Neural cell (in vitro differentiated cells): ENCODE data around the gene SLX4IP. TPM values are rescaled to one million over a fixed set of nuclear protein-coding genes. Genes with fewer than 3 reads are reported as not detected.

Experiments
- H2AFZ ChIP-seq: fragments of 200-600, 300-800 bp; sonication (generic), shearing (Covaris generic); 2 replicates; pipeline ENCODE4 v1.6.0; 2014; ENCODE audit warnings: low read depth, mild to moderate bottlenecking, antibody characterized with exemption, low read length, moderate library complexity
- H3F3A ChIP-seq: fragments of 200-600 bp; shearing (Covaris generic); 2 replicates; pipeline ENCODE4 v1.6.1; 2016; ENCODE audit warnings: mild to moderate bottlenecking, moderate library complexity, mixed read lengths, antibody characterized with exemption, low read length; ENCODE audit not compliant: insufficient read depth, poor library complexity, severe bottlenecking
- H3K27ac ChIP-seq: fragments of 200-600, 300-800 bp; sonication (generic), shearing (Covaris generic); 2 replicates; pipeline ENCODE4 v1.5.1; 2014; ENCODE audit warnings: mild to moderate bottlenecking, low read length, moderate library complexity
- H3K27me3 ChIP-seq: fragments of 300-800, 200-600 bp; sonication (generic), shearing (Covaris generic); 2 replicates; pipeline ENCODE4 v1.6.0; 2014; ENCODE audit warnings: mild to moderate bottlenecking, low read depth, low read length, moderate library complexity; ENCODE audit not compliant: insufficient read depth
- H3K36me3 ChIP-seq: fragments of 300-800, 200-600 bp; sonication (generic), shearing (Covaris generic); 2 replicates; pipeline ENCODE4 v1.5.1; 2014; ENCODE audit warnings: mild to moderate bottlenecking, antibody characterized with exemption, low read length, moderate library complexity; ENCODE audit not compliant: insufficient read depth
- H3K4me2 ChIP-seq: fragments of 300-800, 200-600 bp; sonication (generic), shearing (Covaris generic); 2 replicates; pipeline ENCODE4 v1.6.0; 2014; ENCODE audit warnings: mild to moderate bottlenecking, low read length
- H3K4me3 ChIP-seq: fragments of 300-800, 200-600 bp; sonication (generic), shearing (Covaris generic); 2 replicates; pipeline ENCODE4 v1.5.1; 2014; ENCODE audit warnings: mild to moderate bottlenecking, low read length, moderate library complexity
- H3K79me2 ChIP-seq: fragments of 200-600 bp; shearing (Covaris generic); replicated peaks from 2 replicates; pipeline ENCODE4 v1.6.0; 2014; ENCODE audit warnings: mild to moderate bottlenecking, low read length, moderate library complexity; ENCODE audit not compliant: insufficient read depth
- H3K9ac ChIP-seq: fragments of 300-800, 200-600 bp; sonication (generic), shearing (Covaris generic); 2 replicates; pipeline ENCODE4 v1.6.1; 2016; ENCODE audit warnings: mild to moderate bottlenecking, low read length, mixed read lengths
- H3K9me2 ChIP-seq: fragments of 200-600 bp; shearing (Covaris generic); 2 replicates; pipeline ENCODE4 v1.6.1; 2016; ENCODE audit warnings: mild to moderate bottlenecking, low read length, mixed read lengths; ENCODE audit not compliant: insufficient read depth
- H3K9me3 ChIP-seq: fragments of 200-600, 300-800 bp; sonication (generic), shearing (Covaris generic); 2 replicates; pipeline ENCODE4 v1.6.1; 2016; ENCODE audit warnings: mild to moderate bottlenecking, mixed run types, low read length, moderate library complexity, mixed read lengths
- H4K20me1 ChIP-seq: fragments of 200-600 bp; shearing (Covaris generic); 2 replicates; pipeline ENCODE4 v1.6.1; 2016; ENCODE audit warnings: mild to moderate bottlenecking, mixed run types; ENCODE audit not compliant: insufficient read depth
- EP300 ChIP-seq: fragments of 450-650 bp; conservative IDR thresholded peaks from 2 replicates; pipeline ENCODE4 v1.6.1; 2014; ENCODE audit warnings: antibody characterized with exemption, mild to moderate bottlenecking, moderate library complexity; ENCODE audit not compliant: poor library complexity, severe bottlenecking
- EZH2 ChIP-seq: fragments of 200-600, 300-800 bp; shearing (Covaris generic), sonication (generic); IDR thresholded peaks from 2 replicates; pipeline ENCODE4 v1.6.1; 2014; ENCODE audit warnings: antibody characterized with exemption, low read length, borderline replicate concordance, mild to moderate bottlenecking; ENCODE audit not compliant: insufficient read depth, poor library complexity, severe bottlenecking
- MXI1 ChIP-seq: fragments of 450-650 bp; conservative IDR thresholded peaks from 2 replicates; pipeline ENCODE4 v1.6.1; 2014; ENCODE audit warnings: antibody characterized with exemption, mild to moderate bottlenecking; ENCODE audit not compliant: poor library complexity, severe bottlenecking
- POLR2AphosphoS5 ChIP-seq: IDR thresholded peaks from 2 replicates; pipeline ENCODE4 v1.6.1; 2012
- RAD21 ChIP-seq: fragments of 450-650 bp; conservative IDR thresholded peaks from 2 replicates; pipeline ENCODE4 v1.6.1; 2014; ENCODE audit warnings: antibody characterized with exemption, mild to moderate bottlenecking, moderate library complexity
- SMC3 ChIP-seq: fragments of 450-650 bp; conservative IDR thresholded peaks from 2 replicates; pipeline ENCODE4 v1.6.1; 2014; ENCODE audit warnings: antibody characterized with exemption, mild to moderate bottlenecking, moderate library complexity; ENCODE audit not compliant: poor library complexity
- TAF1 ChIP-seq: IDR thresholded peaks from 2 replicates; pipeline ENCODE4 v1.6.1; 2012; ENCODE audit warnings: low read depth
- polyA plus RNA-seq: library from polyadenylated mRNA; depleted of rRNA; stranded (reverse); fragments of >200 nt; gene quantifications from 2 replicates; pipeline ENCODE4 v1.2.3, GENCODE V29; 2014
- TF ChIP-seq, protein P1 (sequence below): fragments of 450-650 bp; IDR thresholded peaks from 2 replicates; pipeline ENCODE4 v1.5.1; 2014; ENCODE audit warnings: antibody characterized with exemption, mild to moderate bottlenecking, moderate library complexity; ENCODE audit not compliant: poor library complexity, severe bottlenecking
- TF ChIP-seq, protein P2 (sequence below): IDR thresholded peaks from 2 replicates; pipeline ENCODE4 v1.6.1; 2012; ENCODE audit warnings: borderline replicate concordance

Gene SLX4IP
- polyA plus RNA-seq, 1 donor from 2014 or later = 6.4 TPM

DNA sequence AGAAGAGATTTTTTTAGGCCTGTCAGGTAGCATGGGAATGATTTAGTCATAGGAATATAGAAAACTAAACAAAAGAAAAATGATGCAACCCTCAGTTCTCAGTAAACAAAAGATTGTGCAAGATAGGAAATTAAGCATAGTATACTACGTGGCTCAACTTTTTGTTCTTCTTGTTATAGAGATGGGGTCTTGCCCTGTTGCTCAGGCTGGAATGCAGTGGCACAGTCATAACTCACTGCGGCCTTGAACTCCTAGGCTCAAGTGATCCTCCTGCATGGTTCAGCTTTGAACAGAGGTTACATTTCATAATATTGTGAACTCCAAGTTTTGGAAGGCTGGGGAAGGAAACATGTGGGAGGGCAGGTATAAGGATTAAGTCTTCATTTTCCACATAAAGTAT lies 28.5 kb downstream of the SLX4IP start:
- Histone ChIP-seq H3K36me3 (no peaks in the 10 kb centered on the region), H3K4me2 (no peak overlapping the region), H3K9me2 (no peaks in the 10 kb centered on the region), H3K79me2 (peaks cover 4% of the 10 kb centered on the region), H4K20me1 (no peaks in the 10 kb centered on the region), H3K27me3 (no peaks in the 10 kb centered on the region), H3K27ac (no peak overlapping the region), H3K9me3 (peaks cover 5% of the 10 kb centered on the region), H3F3A (no peaks in the 10 kb centered on the region), H2AFZ (no peak overlapping the region), H3K4me3 (no peak overlapping the region), H3K9ac (no peak overlapping the region)
- TF ChIP-seq EP300 (no peak), MXI1 (no peak), TAF1 (no peak), RAD21 (no peak), SMC3 (no peak), POLR2AphosphoS5 (no peak), EZH2 (no peak)
- TF ChIP-seq, protein P1, sequence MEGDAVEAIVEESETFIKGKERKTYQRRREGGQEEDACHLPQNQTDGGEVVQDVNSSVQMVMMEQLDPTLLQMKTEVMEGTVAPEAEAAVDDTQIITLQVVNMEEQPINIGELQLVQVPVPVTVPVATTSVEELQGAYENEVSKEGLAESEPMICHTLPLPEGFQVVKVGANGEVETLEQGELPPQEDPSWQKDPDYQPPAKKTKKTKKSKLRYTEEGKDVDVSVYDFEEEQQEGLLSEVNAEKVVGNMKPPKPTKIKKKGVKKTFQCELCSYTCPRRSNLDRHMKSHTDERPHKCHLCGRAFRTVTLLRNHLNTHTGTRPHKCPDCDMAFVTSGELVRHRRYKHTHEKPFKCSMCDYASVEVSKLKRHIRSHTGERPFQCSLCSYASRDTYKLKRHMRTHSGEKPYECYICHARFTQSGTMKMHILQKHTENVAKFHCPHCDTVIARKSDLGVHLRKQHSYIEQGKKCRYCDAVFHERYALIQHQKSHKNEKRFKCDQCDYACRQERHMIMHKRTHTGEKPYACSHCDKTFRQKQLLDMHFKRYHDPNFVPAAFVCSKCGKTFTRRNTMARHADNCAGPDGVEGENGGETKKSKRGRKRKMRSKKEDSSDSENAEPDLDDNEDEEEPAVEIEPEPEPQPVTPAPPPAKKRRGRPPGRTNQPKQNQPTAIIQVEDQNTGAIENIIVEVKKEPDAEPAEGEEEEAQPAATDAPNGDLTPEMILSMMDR = no peak
- TF ChIP-seq, protein P2, sequence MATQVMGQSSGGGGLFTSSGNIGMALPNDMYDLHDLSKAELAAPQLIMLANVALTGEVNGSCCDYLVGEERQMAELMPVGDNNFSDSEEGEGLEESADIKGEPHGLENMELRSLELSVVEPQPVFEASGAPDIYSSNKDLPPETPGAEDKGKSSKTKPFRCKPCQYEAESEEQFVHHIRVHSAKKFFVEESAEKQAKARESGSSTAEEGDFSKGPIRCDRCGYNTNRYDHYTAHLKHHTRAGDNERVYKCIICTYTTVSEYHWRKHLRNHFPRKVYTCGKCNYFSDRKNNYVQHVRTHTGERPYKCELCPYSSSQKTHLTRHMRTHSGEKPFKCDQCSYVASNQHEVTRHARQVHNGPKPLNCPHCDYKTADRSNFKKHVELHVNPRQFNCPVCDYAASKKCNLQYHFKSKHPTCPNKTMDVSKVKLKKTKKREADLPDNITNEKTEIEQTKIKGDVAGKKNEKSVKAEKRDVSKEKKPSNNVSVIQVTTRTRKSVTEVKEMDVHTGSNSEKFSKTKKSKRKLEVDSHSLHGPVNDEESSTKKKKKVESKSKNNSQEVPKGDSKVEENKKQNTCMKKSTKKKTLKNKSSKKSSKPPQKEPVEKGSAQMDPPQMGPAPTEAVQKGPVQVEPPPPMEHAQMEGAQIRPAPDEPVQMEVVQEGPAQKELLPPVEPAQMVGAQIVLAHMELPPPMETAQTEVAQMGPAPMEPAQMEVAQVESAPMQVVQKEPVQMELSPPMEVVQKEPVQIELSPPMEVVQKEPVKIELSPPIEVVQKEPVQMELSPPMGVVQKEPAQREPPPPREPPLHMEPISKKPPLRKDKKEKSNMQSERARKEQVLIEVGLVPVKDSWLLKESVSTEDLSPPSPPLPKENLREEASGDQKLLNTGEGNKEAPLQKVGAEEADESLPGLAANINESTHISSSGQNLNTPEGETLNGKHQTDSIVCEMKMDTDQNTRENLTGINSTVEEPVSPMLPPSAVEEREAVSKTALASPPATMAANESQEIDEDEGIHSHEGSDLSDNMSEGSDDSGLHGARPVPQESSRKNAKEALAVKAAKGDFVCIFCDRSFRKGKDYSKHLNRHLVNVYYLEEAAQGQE = no peak

DNA sequence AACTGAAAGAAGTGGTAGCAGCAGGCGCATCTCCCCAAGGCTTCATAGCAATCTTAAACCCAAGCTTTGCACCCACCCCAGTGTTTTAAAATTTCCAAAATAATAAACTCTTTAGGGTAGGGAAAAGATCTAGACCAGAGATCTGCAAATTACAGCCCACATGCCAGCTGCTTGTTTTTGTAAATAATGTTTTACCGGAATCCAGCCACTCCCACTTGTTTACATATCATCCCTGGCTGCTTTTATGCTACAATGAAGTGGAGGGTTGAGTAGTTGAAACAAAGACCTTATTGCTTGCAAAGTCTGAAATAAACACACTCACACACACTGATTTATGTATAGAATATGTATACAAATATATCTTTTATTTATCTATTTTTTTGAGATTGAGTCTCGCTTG lies 30.0 kb downstream of the SLX4IP start:
- no peaks in the 10 kb centered on the region for H3K36me3 ChIP-seq
- H3F3A ChIP-seq = no peaks in the 10 kb centered on the region
- peaks cover 4% of the 10 kb centered on the region for H3K79me2 ChIP-seq
- H4K20me1 ChIP-seq = no peaks in the 10 kb centered on the region
- peaks cover 4% of the 10 kb centered on the region for H3K9me3 ChIP-seq
- no peak overlapping the region for H3K27ac ChIP-seq
- no peak overlapping the region for H3K9ac ChIP-seq
- no peaks in the 10 kb centered on the region for H3K27me3 ChIP-seq
- no peak overlapping the region for H2AFZ ChIP-seq
- H3K4me2 ChIP-seq = no peak overlapping the region
- no peak overlapping the region for H3K4me3 ChIP-seq
- H3K9me2 ChIP-seq = no peaks in the 10 kb centered on the region
- TF ChIP-seq EZH2 (no peak), TAF1 (no peak), RAD21 (no peak), SMC3 (no peak), POLR2AphosphoS5 (no peak), MXI1 (no peak), EP300 (no peak)
- TF ChIP-seq, protein P2 = no peak
- TF ChIP-seq, protein P1 = no peak
